Astrocyte (in vitro differentiated cells and primary cell): ENCODE measurements around the gene FMN2.

ENCODE experiments used
- CTCF ChIP-seq: IDR thresholded peaks from 2 replicates; pipeline ENCODE4 v1.5.1; 2011; ENCODE audit warnings: low read depth, mild to moderate bottlenecking, inconsistent platforms, low read length, moderate library complexity; ENCODE audit not compliant: insufficient read depth
- EZH2 ChIP-seq: IDR thresholded peaks from 2 replicates; pipeline ENCODE4 v1.6.1; 2012; ENCODE audit warnings: mild to moderate bottlenecking, low read length, inconsistent platforms; ENCODE audit not compliant: insufficient read depth

GRCh38 chr1:240285540-240285939, 193.9 kb downstream of the FMN2 start:
- TF ChIP-seq CTCF, result no peak
- TF ChIP-seq EZH2, result no peak
